ENCODE data around the gene PLSCR2.
A peak's percentile ranks its signal among the peaks of the same experiment; 100 is the strongest.
"Not testable (repeated sequence)": the region's sequence is repeated elsewhere in the genome, so short reads cannot be mapped to it uniquely, and the experiment has no call there.

PLSCR2 gene

DNA sequence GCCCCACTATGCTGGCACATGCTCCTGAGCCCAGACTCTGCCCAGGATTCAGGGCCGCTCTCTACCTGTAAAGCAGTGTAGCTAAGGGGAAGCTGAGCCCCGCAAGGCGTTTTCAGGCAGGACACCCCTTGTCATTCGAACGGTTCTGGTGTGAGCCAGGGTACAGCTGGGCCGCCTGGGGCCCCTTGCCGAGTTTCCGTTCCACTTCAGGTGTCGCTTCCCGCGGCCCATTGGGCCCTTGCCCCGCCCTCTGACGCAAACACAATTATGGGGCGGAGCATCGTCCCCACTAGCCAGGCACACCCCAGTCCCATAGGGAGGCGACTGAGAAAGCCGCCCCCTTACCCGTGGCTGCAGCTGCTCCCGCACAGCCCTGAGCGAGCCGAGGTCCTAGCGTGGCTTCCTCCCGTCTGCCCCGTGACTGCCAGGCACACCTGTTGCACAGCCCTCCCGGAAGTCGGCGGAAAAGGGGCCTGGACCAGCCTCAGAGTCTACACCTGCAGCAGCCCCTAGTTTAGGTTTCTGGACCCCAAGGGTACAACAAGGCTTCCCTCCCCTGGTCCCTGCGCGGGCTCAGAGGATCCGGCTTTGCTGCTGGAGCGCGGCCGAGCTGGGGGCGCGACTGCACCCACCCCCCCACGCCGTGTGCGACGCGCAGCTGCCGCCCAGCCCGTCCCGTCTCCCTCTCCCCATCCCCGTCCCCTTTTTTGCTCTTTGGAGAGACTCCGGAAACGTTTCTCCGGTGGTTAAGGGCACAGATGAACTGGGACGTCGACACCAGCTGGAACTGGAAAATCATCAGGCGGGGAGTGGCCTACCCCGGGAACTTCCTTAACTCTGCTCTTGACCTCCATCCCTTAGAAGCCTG lies at the start of gene PLSCR2:
Gene PLSCR2, minus strand, starts transcription at position 412 of the 868 bp plus-strand sequence. CDS start 9,657 bp downstream, outside the sequence.
- DNase-seq (ENCODE audit: low spot score) = peak; percentile 64

GRCh38 chr3:146517684-146518435 lies 48.5 kb upstream of the PLSCR2 start:
- no peak for DNase-seq (ENCODE audit: low spot score)

- DNase-seq (ENCODE audit: low spot score) = no peak
These were observed 44.2 kb upstream of the PLSCR2 start for GRCh38 chr3:146513386-146514051.

- no peak for DNase-seq (ENCODE audit: low spot score)
These were observed 42.2 kb upstream of the PLSCR2 start for GRCh38 chr3:146511402-146512134.

- no peak for DNase-seq (ENCODE audit: low spot score)
These were observed 38.2 kb upstream of the PLSCR2 start for GRCh38 chr3:146507331-146508120.

GRCh38 chr3:146505516-146505915 lies 36.2 kb upstream of the PLSCR2 start:
- no peak for DNase-seq (ENCODE audit: low spot score)

DNA sequence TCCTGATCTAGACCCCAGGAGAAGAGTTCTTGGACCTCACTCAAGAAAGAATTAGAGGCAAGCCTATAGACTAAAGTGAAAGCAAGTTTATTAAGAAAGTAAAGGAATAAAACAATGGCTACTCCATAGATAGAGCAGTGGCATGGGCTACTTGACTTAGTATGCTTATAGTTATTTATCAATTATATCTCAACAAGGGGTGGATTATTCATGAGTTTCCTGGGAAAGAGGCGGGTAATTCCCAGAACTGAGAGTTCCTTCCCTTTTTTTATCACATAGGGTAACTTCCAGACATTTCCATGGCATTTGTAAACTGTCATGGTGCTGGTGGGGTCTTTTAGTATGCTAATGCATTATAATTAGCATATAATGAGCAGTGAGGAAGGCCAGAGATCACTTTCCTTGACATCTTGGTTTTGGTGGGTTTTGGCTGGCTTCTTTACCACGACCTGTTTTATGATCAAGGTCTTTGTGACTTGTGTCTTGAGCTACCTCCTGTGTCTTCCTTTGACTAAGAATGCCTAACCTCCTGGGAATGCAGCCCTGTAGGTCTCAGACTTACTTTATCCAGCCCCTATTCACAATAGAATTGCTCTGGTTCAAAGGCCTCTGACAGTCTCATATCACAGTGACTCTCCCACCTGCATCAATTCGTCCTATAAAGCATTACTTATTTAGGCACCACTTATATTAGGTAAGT lies 35.3 kb upstream of the PLSCR2 start:
- no peak for DNase-seq (ENCODE audit: low spot score)

DNA sequence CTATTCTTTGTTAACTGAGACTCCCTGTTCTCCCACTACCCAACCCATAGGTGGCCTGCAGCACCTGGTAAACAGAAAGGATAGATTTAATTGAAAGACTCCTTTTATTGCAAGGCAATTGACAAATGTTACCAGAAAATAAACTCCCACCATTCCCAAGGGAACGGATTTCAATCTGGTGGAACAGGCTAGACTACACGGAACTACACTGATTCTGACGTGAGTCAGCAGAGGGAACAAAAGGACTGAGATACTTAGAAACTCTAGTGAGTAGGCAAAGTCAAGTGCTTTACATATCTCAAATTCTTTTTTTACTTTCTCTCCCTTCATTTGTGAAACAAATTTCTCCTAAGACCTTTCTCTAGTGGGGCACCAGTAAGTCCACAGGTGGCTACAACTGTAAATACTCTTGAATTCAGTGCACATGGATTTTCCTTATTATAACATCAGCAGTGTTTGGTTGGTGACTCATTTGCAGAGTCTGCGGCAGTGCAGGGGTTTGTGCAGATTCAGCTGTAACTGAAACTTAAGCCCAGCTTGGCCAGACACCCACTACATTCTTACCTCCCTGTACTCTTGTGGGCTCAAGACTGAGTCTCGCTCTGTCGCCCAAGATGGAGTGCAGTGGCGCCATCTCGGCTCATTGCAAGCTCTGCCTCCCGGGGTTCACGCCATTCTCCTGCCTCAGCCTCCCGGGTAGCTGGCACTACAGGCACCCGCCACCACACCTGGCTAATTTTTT lies 34.3 kb upstream of the PLSCR2 start:
- DNase-seq (ENCODE audit: low spot score) = no peak

DNA sequence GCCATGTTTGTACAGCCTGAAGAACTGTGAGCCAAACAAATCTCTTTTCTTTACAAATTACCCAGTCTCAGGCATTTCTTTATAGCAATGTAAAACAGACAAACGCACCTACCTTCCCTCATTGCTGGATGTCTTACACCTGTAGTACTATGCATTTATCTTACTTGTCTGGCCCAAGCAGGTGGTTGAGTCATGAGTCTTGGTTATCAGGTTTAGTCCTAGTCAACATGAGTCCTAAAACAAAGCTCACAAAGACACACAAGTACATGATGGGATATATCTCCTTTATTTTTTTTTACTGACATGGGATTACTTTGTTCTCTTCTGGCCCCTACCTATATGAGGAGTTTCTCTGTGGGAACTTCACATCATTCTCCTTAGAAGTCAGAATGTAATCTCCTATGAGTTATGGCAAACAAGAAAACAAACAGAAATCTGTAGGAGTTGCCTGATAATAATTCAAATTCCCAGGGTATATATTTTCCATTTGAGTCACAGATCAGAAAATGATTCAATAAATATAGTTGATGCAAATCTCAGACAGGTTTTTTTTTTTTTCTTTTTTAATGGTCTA lies 33.6 kb upstream of the PLSCR2 start:
- DNase-seq (ENCODE audit: low spot score) = no peak

- DNase-seq (ENCODE audit: low spot score) = no peak
These were observed 32.4 kb upstream of the PLSCR2 start for GRCh38 chr3:146501752-146502151.

DNA sequence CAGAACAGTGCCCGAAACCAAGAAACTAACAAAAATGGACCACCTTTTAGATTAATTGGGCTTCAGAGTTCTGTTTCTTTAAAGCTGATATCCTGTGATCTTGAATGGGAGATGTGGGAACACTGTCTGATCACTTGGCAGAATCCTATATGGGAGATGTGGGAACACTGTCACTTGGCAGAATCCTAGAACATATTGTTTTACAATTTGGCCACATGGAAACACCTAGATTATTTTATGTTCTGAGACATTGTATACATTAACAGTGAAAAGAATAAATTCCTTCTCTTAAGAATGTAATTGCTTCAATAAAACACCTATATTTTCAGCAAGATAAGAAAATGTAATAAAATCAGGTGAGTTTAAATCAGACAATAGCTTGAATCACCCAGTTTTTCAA lies 30.3 kb upstream of the PLSCR2 start:
- DNase-seq (ENCODE audit: low spot score) = no peak

- DNase-seq (ENCODE audit: low spot score) = peak; percentile 6
These were observed 28.8 kb upstream of the PLSCR2 start for GRCh38 chr3:146498002-146498736.

- not testable (repeated sequence) for DNase-seq (ENCODE audit: low spot score)
These were observed 27.9 kb upstream of the PLSCR2 start for GRCh38 chr3:146497145-146497843.

- no peak for DNase-seq (ENCODE audit: low spot score)
These were observed 27.4 kb upstream of the PLSCR2 start for GRCh38 chr3:146496726-146497125.

GRCh38 chr3:146496251-146496650 lies 26.9 kb upstream of the PLSCR2 start:
- DNase-seq (ENCODE audit: low spot score) = no peak

GRCh38 chr3:146493761-146494160 lies 24.4 kb upstream of the PLSCR2 start:
- no peak for DNase-seq (ENCODE audit: low spot score)

- DNase-seq (ENCODE audit: low spot score) = no peak
These were observed 23.9 kb upstream of the PLSCR2 start for GRCh38 chr3:146493221-146493620.

GRCh38 chr3:146491303-146491702 lies 21.9 kb upstream of the PLSCR2 start:
- no peak for DNase-seq (ENCODE audit: low spot score)
